WTC11 (cell line): ENCODE results near the gene HMGB2. TPM values are rescaled to one million over a fixed set of nuclear protein-coding genes. Genes with fewer than 3 reads are reported as not detected.

Experiments
- EMX1 ChIP-seq: fragments of 250-450 bp; sonication (Bioruptor Pico); IDR thresholded peaks from 2 replicates; pipeline ENCODE4 v1.8.0; 2021; ENCODE audit warnings: mild to moderate bottlenecking
- ESRRA ChIP-seq: sonication (generic); formaldehyde crosslinking; IDR thresholded peaks from 2 replicates; pipeline ENCODE4 v1.8.1; 2022; ENCODE audit warnings: mild to moderate bottlenecking, missing genetic modification reagents, borderline replicate concordance
- ETV6 ChIP-seq: sonication (generic); formaldehyde crosslinking; IDR thresholded peaks from 2 replicates; pipeline ENCODE4 v1.8.1; 2022; ENCODE audit warnings: mild to moderate bottlenecking, missing genetic modification reagents
- FOXJ3 ChIP-seq: sonication (generic); formaldehyde crosslinking; IDR thresholded peaks from 2 replicates; pipeline ENCODE4 v1.9.0; 2021; ENCODE audit warnings: missing genetic modification reagents, mild to moderate bottlenecking, borderline replicate concordance
- GRHL2 ChIP-seq: fragments of 250-450 bp; sonication (Bioruptor Pico); IDR thresholded peaks from 2 replicates; pipeline ENCODE4 v1.8.0; 2022; ENCODE audit warnings: mild to moderate bottlenecking, moderate library complexity; ENCODE audit not compliant: insufficient replicate concordance, severe bottlenecking
- HMGA2 ChIP-seq: fragments of 250-450 bp; sonication (Bioruptor Pico); IDR thresholded peaks from 2 replicates; pipeline ENCODE4 v1.4.0; 2021; ENCODE audit warnings: mild to moderate bottlenecking, moderate library complexity
- JUN ChIP-seq: sonication (generic); formaldehyde crosslinking; IDR thresholded peaks from 2 replicates; pipeline ENCODE4 v1.8.0; 2023; ENCODE audit warnings: mild to moderate bottlenecking, missing genetic modification reagents
- MXD4 ChIP-seq: fragments of 250-450 bp; sonication (Bioruptor Pico); IDR thresholded peaks from 2 replicates; pipeline ENCODE4 v1.8.0; 2021; ENCODE audit warnings: mild to moderate bottlenecking, moderate library complexity, borderline replicate concordance
- NFATC4 ChIP-seq: fragments of 250-450 bp; sonication (Bioruptor Pico); IDR thresholded peaks from 2 replicates; pipeline ENCODE4 v1.9.0; 2021; ENCODE audit warnings: mild to moderate bottlenecking
- NFYB ChIP-seq: sonication (generic); formaldehyde crosslinking; conservative IDR thresholded peaks from 2 replicates; pipeline ENCODE4 v1.8.0; 2022; ENCODE audit warnings: low read depth, missing genetic modification reagents
- OVOL2 ChIP-seq: fragments of 250-450 bp; sonication (Bioruptor Pico); IDR thresholded peaks from 2 replicates; pipeline ENCODE4 v1.9.0; 2021; ENCODE audit warnings: mild to moderate bottlenecking, borderline replicate concordance
- PRRX2 ChIP-seq: fragments of 250-450 bp; sonication (Bioruptor Pico); IDR thresholded peaks from 2 replicates; pipeline ENCODE4 v1.8.0; 2021; ENCODE audit warnings: mild to moderate bottlenecking
- RELA ChIP-seq: sonication (generic); formaldehyde crosslinking; IDR thresholded peaks from 2 replicates; pipeline ENCODE4 v1.8.1; 2022; ENCODE audit warnings: missing genetic modification reagents, mild to moderate bottlenecking, borderline replicate concordance
- SP1 ChIP-seq: sonication (generic); formaldehyde crosslinking; conservative IDR thresholded peaks from 2 replicates; pipeline ENCODE4 v1.8.1; 2022; ENCODE audit warnings: missing genetic modification reagents
- TCF7 ChIP-seq: sonication (generic); formaldehyde crosslinking; IDR thresholded peaks from 2 replicates; pipeline ENCODE4 v1.8.0; 2022; ENCODE audit warnings: mild to moderate bottlenecking, low read depth, missing genetic modification reagents, moderate library complexity
- TEAD1 ChIP-seq: sonication (generic); formaldehyde crosslinking; IDR thresholded peaks from 2 replicates; pipeline ENCODE4 v1.8.0; 2022; ENCODE audit warnings: mild to moderate bottlenecking, missing genetic modification reagents
- TP53 ChIP-seq: sonication (generic); formaldehyde crosslinking; IDR thresholded peaks from 2 replicates; pipeline ENCODE4 v1.8.1; 2023; ENCODE audit warnings: mild to moderate bottlenecking, missing genetic modification reagents
- ZNF121 ChIP-seq: sonication (generic); formaldehyde crosslinking; IDR thresholded peaks from 2 replicates; pipeline ENCODE4 v1.8.0; 2023; ENCODE audit warnings: missing genetic modification reagents
- ZNF416 ChIP-seq: fragments of 250-450 bp; sonication (Bioruptor Pico); IDR thresholded peaks from 2 replicates; pipeline ENCODE4 v1.9.0; 2021; ENCODE audit warnings: mild to moderate bottlenecking, inconsistent platforms
- ZNF671 ChIP-seq: fragments of 250-450 bp; sonication (Bioruptor Pico); IDR thresholded peaks from 2 replicates; pipeline ENCODE4 v1.8.0; 2021; ENCODE audit warnings: mild to moderate bottlenecking
- total RNA-seq: library from RNA; stranded (reverse); gene quantifications from 3 replicates; pipeline ENCODE4 v1.2.3, GENCODE V29; 2021
- TF ChIP-seq, protein P1 (sequence below): fragments of 250-450 bp; sonication (Bioruptor Pico); IDR thresholded peaks from 2 replicates; pipeline ENCODE4 v1.9.0; 2021; ENCODE audit warnings: mild to moderate bottlenecking
- TF ChIP-seq, protein P2 (sequence below): fragments of 250-450 bp; sonication (Bioruptor Pico); IDR thresholded peaks from 2 replicates; pipeline ENCODE4 v2.1.2; 2022; ENCODE audit warnings: mild to moderate bottlenecking, moderate library complexity
- TF ChIP-seq, protein P3 (sequence below): fragments of 250-450 bp; sonication (Bioruptor Pico); IDR thresholded peaks from 2 replicates; pipeline ENCODE4 v1.9.0; 2021; ENCODE audit warnings: mild to moderate bottlenecking, borderline replicate concordance
- TF ChIP-seq, protein P4 (sequence below): sonication (generic); formaldehyde crosslinking; IDR thresholded peaks from 2 replicates; pipeline ENCODE4 v1.8.1; 2023; ENCODE audit warnings: mild to moderate bottlenecking, missing genetic modification reagents
- TF ChIP-seq, protein P5 (sequence below): sonication (generic); formaldehyde crosslinking; IDR thresholded peaks from 2 replicates; pipeline ENCODE4 v1.8.0; 2023; ENCODE audit warnings: mild to moderate bottlenecking, missing genetic modification reagents
- TF ChIP-seq, protein P6 (sequence below): fragments of 200-600 bp; IDR thresholded peaks from 2 replicates; pipeline ENCODE4 v1.8.0; 2022; ENCODE audit warnings: antibody characterized with exemption
- TF ChIP-seq, protein P7 (sequence below): sonication (generic); formaldehyde crosslinking; conservative IDR thresholded peaks from 2 replicates; pipeline ENCODE4 v1.8.1; 2022; ENCODE audit warnings: mild to moderate bottlenecking, missing genetic modification reagents

The HMGB2 gene
- total RNA-seq, 1 experiment from 2014 or later, result 279 TPM

DNA sequence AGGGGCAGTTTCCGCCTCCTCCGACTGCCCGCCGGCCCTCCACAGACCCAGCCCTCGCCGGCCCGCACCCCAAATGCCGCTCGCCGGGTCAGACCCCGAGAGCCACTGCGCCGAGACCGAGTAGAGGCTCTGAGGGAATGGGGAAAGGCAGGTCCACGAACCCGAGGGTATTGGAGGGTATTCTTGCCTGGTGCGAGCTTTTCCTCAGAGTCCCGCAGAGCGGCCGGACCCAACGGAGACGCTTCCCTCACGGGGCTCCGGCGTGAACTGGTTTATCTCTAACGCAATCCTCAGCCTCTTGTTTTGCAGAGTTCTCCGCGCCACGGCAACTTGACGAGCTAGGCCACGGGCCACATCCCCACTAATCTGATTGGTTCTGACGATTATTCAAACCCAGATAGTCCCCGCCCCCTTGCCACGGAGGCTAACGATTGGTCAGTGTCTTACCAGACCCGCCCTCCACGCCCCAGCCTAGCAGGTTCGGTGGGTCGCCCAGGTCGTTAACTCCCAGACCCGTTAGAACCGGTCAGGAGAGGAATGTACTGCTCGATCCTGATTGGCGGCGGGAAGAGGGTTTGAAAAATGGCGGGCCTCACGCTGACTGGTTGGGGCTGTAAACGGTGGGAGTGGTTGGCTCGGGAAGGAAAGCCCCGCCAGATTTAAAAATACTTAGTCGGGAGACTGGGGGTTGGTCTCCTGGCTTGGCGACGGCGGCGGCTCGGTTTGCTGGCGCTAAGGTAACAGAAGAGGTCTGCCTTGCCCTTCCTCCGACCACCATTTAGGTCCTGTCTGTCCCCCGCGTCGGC, at the start of gene HMGB2 (continued):
- TF ChIP-seq EMX1 (CRISPR knock-in tag), result no peak
- peak; percentile 92 for TF ChIP-seq TP53 (CRISPR knock-in tag)
- TF ChIP-seq, protein P1, sequence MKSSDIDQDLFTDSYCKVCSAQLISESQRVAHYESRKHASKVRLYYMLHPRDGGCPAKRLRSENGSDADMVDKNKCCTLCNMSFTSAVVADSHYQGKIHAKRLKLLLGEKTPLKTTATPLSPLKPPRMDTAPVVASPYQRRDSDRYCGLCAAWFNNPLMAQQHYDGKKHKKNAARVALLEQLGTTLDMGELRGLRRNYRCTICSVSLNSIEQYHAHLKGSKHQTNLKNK (CRISPR knock-in tag), result no peak
- TF ChIP-seq HMGA2, result no peak
- TF ChIP-seq SP1, result peak; percentile 95
- TF ChIP-seq MXD4 (CRISPR knock-in tag), result no peak
- TF ChIP-seq, protein P2, sequence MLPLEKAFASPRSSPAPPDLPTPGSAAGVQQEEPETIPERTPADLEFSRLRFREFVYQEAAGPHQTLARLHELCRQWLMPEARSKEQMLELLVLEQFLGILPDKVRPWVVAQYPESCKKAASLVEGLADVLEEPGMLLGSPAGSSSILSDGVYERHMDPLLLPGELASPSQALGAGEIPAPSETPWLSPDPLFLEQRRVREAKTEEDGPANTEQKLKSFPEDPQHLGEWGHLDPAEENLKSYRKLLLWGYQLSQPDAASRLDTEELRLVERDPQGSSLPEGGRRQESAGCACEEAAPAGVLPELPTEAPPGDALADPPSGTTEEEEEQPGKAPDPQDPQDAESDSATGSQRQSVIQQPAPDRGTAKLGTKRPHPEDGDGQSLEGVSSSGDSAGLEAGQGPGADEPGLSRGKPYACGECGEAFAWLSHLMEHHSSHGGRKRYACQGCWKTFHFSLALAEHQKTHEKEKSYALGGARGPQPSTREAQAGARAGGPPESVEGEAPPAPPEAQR (CRISPR knock-in tag), result no peak
- TF ChIP-seq, protein P3, sequence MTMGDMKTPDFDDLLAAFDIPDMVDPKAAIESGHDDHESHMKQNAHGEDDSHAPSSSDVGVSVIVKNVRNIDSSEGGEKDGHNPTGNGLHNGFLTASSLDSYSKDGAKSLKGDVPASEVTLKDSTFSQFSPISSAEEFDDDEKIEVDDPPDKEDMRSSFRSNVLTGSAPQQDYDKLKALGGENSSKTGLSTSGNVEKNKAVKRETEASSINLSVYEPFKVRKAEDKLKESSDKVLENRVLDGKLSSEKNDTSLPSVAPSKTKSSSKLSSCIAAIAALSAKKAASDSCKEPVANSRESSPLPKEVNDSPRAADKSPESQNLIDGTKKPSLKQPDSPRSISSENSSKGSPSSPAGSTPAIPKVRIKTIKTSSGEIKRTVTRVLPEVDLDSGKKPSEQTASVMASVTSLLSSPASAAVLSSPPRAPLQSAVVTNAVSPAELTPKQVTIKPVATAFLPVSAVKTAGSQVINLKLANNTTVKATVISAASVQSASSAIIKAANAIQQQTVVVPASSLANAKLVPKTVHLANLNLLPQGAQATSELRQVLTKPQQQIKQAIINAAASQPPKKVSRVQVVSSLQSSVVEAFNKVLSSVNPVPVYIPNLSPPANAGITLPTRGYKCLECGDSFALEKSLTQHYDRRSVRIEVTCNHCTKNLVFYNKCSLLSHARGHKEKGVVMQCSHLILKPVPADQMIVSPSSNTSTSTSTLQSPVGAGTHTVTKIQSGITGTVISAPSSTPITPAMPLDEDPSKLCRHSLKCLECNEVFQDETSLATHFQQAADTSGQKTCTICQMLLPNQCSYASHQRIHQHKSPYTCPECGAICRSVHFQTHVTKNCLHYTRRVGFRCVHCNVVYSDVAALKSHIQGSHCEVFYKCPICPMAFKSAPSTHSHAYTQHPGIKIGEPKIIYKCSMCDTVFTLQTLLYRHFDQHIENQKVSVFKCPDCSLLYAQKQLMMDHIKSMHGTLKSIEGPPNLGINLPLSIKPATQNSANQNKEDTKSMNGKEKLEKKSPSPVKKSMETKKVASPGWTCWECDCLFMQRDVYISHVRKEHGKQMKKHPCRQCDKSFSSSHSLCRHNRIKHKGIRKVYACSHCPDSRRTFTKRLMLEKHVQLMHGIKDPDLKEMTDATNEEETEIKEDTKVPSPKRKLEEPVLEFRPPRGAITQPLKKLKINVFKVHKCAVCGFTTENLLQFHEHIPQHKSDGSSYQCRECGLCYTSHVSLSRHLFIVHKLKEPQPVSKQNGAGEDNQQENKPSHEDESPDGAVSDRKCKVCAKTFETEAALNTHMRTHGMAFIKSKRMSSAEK (CRISPR knock-in tag), result peak; percentile 60; the same call in 1 of the 2 replicates
- no peak for TF ChIP-seq OVOL2 (CRISPR knock-in tag)
- no peak for TF ChIP-seq PRRX2 (CRISPR knock-in tag)
- TF ChIP-seq, protein P4, sequence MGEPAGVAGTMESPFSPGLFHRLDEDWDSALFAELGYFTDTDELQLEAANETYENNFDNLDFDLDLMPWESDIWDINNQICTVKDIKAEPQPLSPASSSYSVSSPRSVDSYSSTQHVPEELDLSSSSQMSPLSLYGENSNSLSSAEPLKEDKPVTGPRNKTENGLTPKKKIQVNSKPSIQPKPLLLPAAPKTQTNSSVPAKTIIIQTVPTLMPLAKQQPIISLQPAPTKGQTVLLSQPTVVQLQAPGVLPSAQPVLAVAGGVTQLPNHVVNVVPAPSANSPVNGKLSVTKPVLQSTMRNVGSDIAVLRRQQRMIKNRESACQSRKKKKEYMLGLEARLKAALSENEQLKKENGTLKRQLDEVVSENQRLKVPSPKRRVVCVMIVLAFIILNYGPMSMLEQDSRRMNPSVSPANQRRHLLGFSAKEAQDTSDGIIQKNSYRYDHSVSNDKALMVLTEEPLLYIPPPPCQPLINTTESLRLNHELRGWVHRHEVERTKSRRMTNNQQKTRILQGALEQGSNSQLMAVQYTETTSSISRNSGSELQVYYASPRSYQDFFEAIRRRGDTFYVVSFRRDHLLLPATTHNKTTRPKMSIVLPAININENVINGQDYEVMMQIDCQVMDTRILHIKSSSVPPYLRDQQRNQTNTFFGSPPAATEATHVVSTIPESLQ (CRISPR knock-in tag), result no peak
- no peak for TF ChIP-seq ZNF121
- TF ChIP-seq, protein P5, sequence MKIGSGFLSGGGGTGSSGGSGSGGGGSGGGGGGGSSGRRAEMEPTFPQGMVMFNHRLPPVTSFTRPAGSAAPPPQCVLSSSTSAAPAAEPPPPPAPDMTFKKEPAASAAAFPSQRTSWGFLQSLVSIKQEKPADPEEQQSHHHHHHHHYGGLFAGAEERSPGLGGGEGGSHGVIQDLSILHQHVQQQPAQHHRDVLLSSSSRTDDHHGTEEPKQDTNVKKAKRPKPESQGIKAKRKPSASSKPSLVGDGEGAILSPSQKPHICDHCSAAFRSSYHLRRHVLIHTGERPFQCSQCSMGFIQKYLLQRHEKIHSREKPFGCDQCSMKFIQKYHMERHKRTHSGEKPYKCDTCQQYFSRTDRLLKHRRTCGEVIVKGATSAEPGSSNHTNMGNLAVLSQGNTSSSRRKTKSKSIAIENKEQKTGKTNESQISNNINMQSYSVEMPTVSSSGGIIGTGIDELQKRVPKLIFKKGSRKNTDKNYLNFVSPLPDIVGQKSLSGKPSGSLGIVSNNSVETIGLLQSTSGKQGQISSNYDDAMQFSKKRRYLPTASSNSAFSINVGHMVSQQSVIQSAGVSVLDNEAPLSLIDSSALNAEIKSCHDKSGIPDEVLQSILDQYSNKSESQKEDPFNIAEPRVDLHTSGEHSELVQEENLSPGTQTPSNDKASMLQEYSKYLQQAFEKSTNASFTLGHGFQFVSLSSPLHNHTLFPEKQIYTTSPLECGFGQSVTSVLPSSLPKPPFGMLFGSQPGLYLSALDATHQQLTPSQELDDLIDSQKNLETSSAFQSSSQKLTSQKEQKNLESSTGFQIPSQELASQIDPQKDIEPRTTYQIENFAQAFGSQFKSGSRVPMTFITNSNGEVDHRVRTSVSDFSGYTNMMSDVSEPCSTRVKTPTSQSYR (CRISPR knock-in tag), result peak; percentile 69; the same call in 1 of the 2 replicates
- TF ChIP-seq FOXJ3 (CRISPR knock-in tag), result no peak
- 0 out of 2 replicates have a peak, but pooled peaks have one; percentile 33 for TF ChIP-seq ESRRA
- no peak; the same call in 1 of the 2 replicates for TF ChIP-seq NFATC4
- no peak for TF ChIP-seq RELA (CRISPR knock-in tag)
- TF ChIP-seq, protein P6, sequence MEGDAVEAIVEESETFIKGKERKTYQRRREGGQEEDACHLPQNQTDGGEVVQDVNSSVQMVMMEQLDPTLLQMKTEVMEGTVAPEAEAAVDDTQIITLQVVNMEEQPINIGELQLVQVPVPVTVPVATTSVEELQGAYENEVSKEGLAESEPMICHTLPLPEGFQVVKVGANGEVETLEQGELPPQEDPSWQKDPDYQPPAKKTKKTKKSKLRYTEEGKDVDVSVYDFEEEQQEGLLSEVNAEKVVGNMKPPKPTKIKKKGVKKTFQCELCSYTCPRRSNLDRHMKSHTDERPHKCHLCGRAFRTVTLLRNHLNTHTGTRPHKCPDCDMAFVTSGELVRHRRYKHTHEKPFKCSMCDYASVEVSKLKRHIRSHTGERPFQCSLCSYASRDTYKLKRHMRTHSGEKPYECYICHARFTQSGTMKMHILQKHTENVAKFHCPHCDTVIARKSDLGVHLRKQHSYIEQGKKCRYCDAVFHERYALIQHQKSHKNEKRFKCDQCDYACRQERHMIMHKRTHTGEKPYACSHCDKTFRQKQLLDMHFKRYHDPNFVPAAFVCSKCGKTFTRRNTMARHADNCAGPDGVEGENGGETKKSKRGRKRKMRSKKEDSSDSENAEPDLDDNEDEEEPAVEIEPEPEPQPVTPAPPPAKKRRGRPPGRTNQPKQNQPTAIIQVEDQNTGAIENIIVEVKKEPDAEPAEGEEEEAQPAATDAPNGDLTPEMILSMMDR, result no peak
- peak; percentile 76; the same call in 1 of the 2 replicates for TF ChIP-seq TEAD1 (CRISPR knock-in tag)
- TF ChIP-seq ZNF416 (CRISPR knock-in tag), result 0 out of 2 replicates have a peak, but pooled peaks have one; percentile 19
- TF ChIP-seq GRHL2 (CRISPR knock-in tag), result no peak
- no peak for TF ChIP-seq ZNF671
- TF ChIP-seq, protein P7, sequence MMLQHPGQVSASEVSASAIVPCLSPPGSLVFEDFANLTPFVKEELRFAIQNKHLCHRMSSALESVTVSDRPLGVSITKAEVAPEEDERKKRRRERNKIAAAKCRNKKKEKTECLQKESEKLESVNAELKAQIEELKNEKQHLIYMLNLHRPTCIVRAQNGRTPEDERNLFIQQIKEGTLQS (CRISPR knock-in tag), result no peak
- no peak for TF ChIP-seq JUN (CRISPR knock-in tag)
- no peak for TF ChIP-seq TCF7
- peak; percentile 98 for TF ChIP-seq NFYB (CRISPR knock-in tag)
- peak; percentile 59; the same call in 1 of the 2 replicates for TF ChIP-seq ETV6 (CRISPR knock-in tag)
